HepG2 (cell line): ENCODE data around the gene GDF15. TPM values are rescaled to one million over a fixed set of nuclear protein-coding genes. Genes with fewer than 3 reads are reported as not detected.

ENCODE experiments used
- ATAC-seq: fragments of 200-7000 bp; cut with Tn5 transposase; 3 replicates; pipeline ENCODE4 v1.9.1; 2020; ENCODE audit warnings: mild to moderate bottlenecking, moderate library complexity
- BruUV-seq: library from RNA; stranded (reverse); fragments of 400-500 nt; replicated peaks from 2 replicates; lab custom pipeline; 2021; lab: Mats Ljungman, UMichigan
- CTCF ChIA-PET: fragments of 300-600 bp; formaldehyde crosslinking; extraction: SDS; loops from one replicate; lab custom pipeline; 2021; ENCODE audit warnings: low total read pairs, inconsistent platforms, low intra/inter-chr PET ratio; lab: Yijun Ruan, JAX
- POLR2A ChIA-PET: fragments of 350-600 bp; sonication (Branson Sonifier 250); formaldehyde crosslinking; loops from one replicate; lab custom pipeline; 2020; ENCODE audit warnings: antibody characterized with exemption, inconsistent platforms; lab: Yijun Ruan, JAX
- DNase-seq: peaks from one replicate; pipeline ENCODE4 v3.0.0-alpha.2; 2015; ENCODE audit warnings: low spot score
- FAIRE-seq: peaks from 3 replicates; lab custom pipeline; 2011; peaks lifted over from hg19 to GRCh38; lab: Jason Lieb, UNC
- H2AFZ ChIP-seq: one replicate; pipeline ENCODE4 v1.6.1; 2011; ENCODE audit warnings: low read length, inconsistent platforms
- H3K27ac ChIP-seq: fragments of 300-600 bp; 3 replicates; pipeline ENCODE4 v1.8.0; 2011; ENCODE audit warnings: mixed run types, mild to moderate bottlenecking, mixed read lengths, low read length, inconsistent platforms; ENCODE audit not compliant: insufficient read depth; ENCODE audit errors: extremely low read length
- H3K27me3 ChIP-seq, 2 experiments: fragments of 200-600 bp in 1 of 2; 2 replicates in 1 of 2; 3 replicates in 1 of 2; pipeline versions ENCODE4 v1.6.0 to v1.8.0; 2011; ENCODE audit warnings: low read length in 2 of 2, mild to moderate bottlenecking in 2 of 2, moderate library complexity in 2 of 2, inconsistent platforms in 1 of 2; ENCODE audit not compliant: insufficient read depth in 2 of 2, control insufficient read depth in 1 of 2
- H3K36me3 ChIP-seq, 2 experiments: fragments of 200-600 bp in 1 of 2; replicated peaks in 1 of 2; 2 replicates in 1 of 2; 3 replicates in 1 of 2; pipeline versions ENCODE4 v1.5.1 to v1.8.0; 2011; ENCODE audit warnings: low read length in 2 of 2, inconsistent platforms in 1 of 2; ENCODE audit not compliant: insufficient read depth in 2 of 2, control insufficient read depth in 1 of 2
- H3K4me1 ChIP-seq: 2 replicates; pipeline ENCODE4 v1.5.1; 2012; ENCODE audit warnings: low read length, inconsistent platforms; ENCODE audit not compliant: insufficient read depth
- H3K4me2 ChIP-seq: 2 replicates; pipeline ENCODE4 v1.6.0; 2011; ENCODE audit warnings: low read depth, low read length, inconsistent platforms
- H3K4me3 ChIP-seq, 3 experiments: fragments of 200-600 bp in 1 of 3; sonication (generic), shearing (Covaris generic) in 1 of 3; replicated peaks in 1 of 3; 2 replicates each; pipeline ENCODE4 v1.5.1; 2011 to 2016; ENCODE audit warnings: low read length in 3 of 3, inconsistent platforms in 2 of 3, low read depth in 2 of 3, mild to moderate bottlenecking in 2 of 3, control low read depth in 1 of 3, mixed read lengths in 1 of 3; ENCODE audit not compliant: insufficient read depth in 1 of 3
- H3K79me2 ChIP-seq: one replicate; pipeline ENCODE4 v1.6.1; 2011; ENCODE audit warnings: low read length, inconsistent platforms; ENCODE audit not compliant: insufficient read depth
- H3K9ac ChIP-seq: 2 replicates; pipeline ENCODE4 v1.6.0; 2011; ENCODE audit warnings: mild to moderate bottlenecking, low read depth, low read length, inconsistent platforms; ENCODE audit not compliant: insufficient read depth
- H3K9me3 ChIP-seq: 2 replicates; pipeline ENCODE4 v1.5.1; 2012; ENCODE audit warnings: mild to moderate bottlenecking, low read length
- H4K20me1 ChIP-seq: 2 replicates; pipeline ENCODE4 v1.6.0; 2011; ENCODE audit warnings: inconsistent platforms, mild to moderate bottlenecking, low read length, moderate library complexity; ENCODE audit not compliant: insufficient read depth
- AGO2 ChIP-seq: fragments of 200-400 bp; formaldehyde crosslinking; optimal IDR thresholded peaks from 2 replicates; pipeline ENCODE3; 2017; ENCODE audit warnings: mild to moderate bottlenecking, low read depth, low read length, moderate library complexity
- HNRNPL ChIP-seq: fragments of 200-400 bp; formaldehyde crosslinking; IDR thresholded peaks from 2 replicates; pipeline ENCODE4 v1.6.1; 2017; ENCODE audit warnings: mild to moderate bottlenecking, low read depth, low read length
- POLR2G ChIP-seq: fragments of 200-400 bp; formaldehyde crosslinking; IDR thresholded peaks from 2 replicates; pipeline ENCODE4 v1.6.1; 2018; ENCODE audit warnings: mild to moderate bottlenecking, low read depth, low read length, moderate library complexity
- WGBS: methylation state at CpG from one replicate; pipeline ENCODE4 v1.1.6; 2017; ENCODE audit warnings: low lambda C conversion rate; 5-methylcytosine and 5-hydroxymethylcytosine counted together
- in situ Hi-C: cut with HindIII; loops from 2 replicates; pipeline ENCODE4 v1.10.0; 2017; ENCODE audit warnings: low pct_unique_long_range_greater_than_20kb; ENCODE audit not compliant: extremely low pct_ligation_motif_present
- intact Hi-C: fragments of 100-400 bp; cut with micrococcal nuclease; formaldehyde crosslinking; loops from one replicate; pipeline ENCODE4 v1.10.0; 2022; ENCODE audit not compliant: unreplicated experiment
- polyA plus RNA-seq, 8 experiments: library from polyadenylated mRNA; depleted of rRNA in 3 of 8; stranded (reverse) in 7 of 8; unstranded in 1 of 8; fragments of >200 nt; fragmentation: Illumina TruSeq in 4 of 8; extraction: Trizol in 4 of 8; gene quantifications; 2 replicates each; pipeline versions ENCODE4 v1.2.1 to v1.2.3, GENCODE V29; 2011 to 2016; ENCODE audit warnings: low read depth in 4 of 8, missing spikeins in 1 of 8, mixed read lengths in 1 of 8; ENCODE audit not compliant: insufficient read depth in 1 of 8
- total RNA-seq, 5 experiments: library from RNA; depleted of rRNA; stranded (reverse); fragments of >200 nt; fragmentation: Illumina TruSeq; extraction: Trizol; gene quantifications; 2 replicates each; pipeline ENCODE4 v1.2.3, GENCODE V29; 2016; ENCODE audit warnings: low read depth in 1 of 5
- TF ChIP-seq, protein P1 (sequence below): sonication (generic); formaldehyde crosslinking; IDR thresholded peaks from 2 replicates; pipeline ENCODE4 v1.8.1; 2022; ENCODE audit warnings: low read depth, mild to moderate bottlenecking, missing genetic modification reagents

Gene GDF15
- total and polyA plus RNA-seq, 2 of the 13 experiments (the other 11 are each of a cell fraction or from before 2014, with no cell fraction given), result 146 to 422 TPM

DNA sequence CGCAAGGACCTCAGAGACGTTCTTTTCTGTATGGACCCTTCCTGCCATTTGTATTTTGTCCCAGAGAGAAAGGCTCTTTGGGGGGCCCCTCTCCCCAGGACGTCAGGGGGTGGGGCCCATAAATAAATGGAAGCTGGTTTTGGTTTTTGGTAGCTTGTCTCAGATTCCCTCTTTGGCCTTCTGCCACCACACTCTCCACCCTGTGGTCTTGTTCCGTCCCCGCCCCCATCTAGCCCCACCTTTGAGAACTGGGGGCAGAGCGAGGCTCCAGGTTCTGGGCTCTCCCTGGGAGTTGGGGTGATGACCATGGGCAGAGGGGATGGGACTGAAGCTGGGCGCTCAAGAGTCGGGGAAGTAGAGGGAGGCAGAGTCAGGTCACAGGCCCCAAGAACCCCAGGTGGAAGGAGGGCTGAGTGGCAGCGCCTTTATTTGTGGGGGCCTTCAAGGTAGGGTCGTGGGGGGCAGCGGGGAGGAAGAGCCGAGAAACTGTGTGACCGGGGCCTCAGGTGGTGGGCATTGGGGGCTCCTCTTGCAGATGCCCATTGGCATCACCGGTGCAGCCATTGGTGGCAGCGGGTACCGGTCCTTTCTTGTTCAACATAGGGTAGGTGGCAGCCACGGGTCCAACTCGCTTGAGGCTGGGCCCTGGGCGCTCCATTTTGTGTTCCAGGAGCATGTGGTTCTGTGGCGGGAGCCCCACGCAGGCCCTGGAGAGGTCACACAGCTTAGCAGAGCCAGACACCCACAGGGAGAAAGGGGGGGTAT, 48.6 kb downstream of the GDF15 start:
- no peak for FAIRE-seq
- in situ Hi-C loops, result no loop called here
- TF ChIP-seq AGO2 (peak; percentile 45), HNRNPL (peak; percentile 45; the same call in 1 of the 2 replicates), POLR2G (0 out of 2 replicates have a peak, but pooled peaks have one; percentile 31)
- TF ChIP-seq, protein P1, sequence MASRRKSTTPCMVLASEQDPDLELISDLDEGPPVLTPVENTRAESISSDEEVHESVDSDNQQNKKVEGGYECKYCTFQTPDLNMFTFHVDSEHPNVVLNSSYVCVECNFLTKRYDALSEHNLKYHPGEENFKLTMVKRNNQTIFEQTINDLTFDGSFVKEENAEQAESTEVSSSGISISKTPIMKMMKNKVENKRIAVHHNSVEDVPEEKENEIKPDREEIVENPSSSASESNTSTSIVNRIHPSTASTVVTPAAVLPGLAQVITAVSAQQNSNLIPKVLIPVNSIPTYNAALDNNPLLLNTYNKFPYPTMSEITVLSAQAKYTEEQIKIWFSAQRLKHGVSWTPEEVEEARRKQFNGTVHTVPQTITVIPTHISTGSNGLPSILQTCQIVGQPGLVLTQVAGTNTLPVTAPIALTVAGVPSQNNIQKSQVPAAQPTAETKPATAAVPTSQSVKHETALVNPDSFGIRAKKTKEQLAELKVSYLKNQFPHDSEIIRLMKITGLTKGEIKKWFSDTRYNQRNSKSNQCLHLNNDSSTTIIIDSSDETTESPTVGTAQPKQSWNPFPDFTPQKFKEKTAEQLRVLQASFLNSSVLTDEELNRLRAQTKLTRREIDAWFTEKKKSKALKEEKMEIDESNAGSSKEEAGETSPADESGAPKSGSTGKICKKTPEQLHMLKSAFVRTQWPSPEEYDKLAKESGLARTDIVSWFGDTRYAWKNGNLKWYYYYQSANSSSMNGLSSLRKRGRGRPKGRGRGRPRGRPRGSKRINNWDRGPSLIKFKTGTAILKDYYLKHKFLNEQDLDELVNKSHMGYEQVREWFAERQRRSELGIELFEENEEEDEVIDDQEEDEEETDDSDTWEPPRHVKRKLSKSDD (CRISPR knock-in tag), result no peak
- no peak overlapping the region for H3K9ac ChIP-seq
- WGBS, result 95% methylated on average over 13 of the region's 21 CpGs
- POLR2A ChIA-PET, result no interaction called here
- H3K4me1 ChIP-seq, result peaks cover 16% of the 10 kb centered on the region
- H3K9me3 ChIP-seq, result no peaks in the 10 kb centered on the region
- CTCF ChIA-PET, result no interaction called here
- H3K4me2 ChIP-seq, result no peak overlapping the region
- no peak for DNase-seq
- no TSS peak for BruUV-seq
- H3K27me3 ChIP-seq, result no peaks in the 10 kb centered on the region
- no peak overlapping the region for H3K27ac ChIP-seq
- intact Hi-C loops, result no loop called here
- peaks cover 1 to 3% of the 10 kb centered on the region in 2 experiments; a peak in 1 of 5 replicates for H3K36me3 ChIP-seq
- H2AFZ ChIP-seq, result no peak overlapping the region
- ATAC-seq, result no peak
- no peaks in the 10 kb centered on the region for H3K79me2 ChIP-seq
- H3K4me3 ChIP-seq, result no peak overlapping the region
- no peaks in the 10 kb centered on the region for H4K20me1 ChIP-seq
